GM03348 (cell line): Measurements from ENCODE around the gene DPYSL5.
"Not testable (repeated sequence)": the region's sequence is repeated elsewhere in the genome, so short reads cannot be mapped to it uniquely, and the experiment has no call there.

Experiments
- DNase-seq: peaks from one replicate; pipeline ENCODE4 v3.0.0; 2012; ENCODE audit warnings: low spot score

The DPYSL5 gene

GRCh38 chr2:26875065-26875634 lies 27.2 kb downstream of the DPYSL5 start:
- DNase-seq: no peak

GRCh38 chr2:26875808-26876207 lies 27.9 kb downstream of the DPYSL5 start:
- DNase-seq: no peak

- no peak for DNase-seq
Measured at GRCh38 chr2:26876260-26876659, 28.3 kb downstream of the DPYSL5 start.

- no peak for DNase-seq
Measured at GRCh38 chr2:26877276-26877675, 29.3 kb downstream of the DPYSL5 start.

GRCh38 chr2:26880161-26880560 lies 32.2 kb downstream of the DPYSL5 start:
- no peak for DNase-seq

GRCh38 chr2:26880910-26881435 lies 33.0 kb downstream of the DPYSL5 start:
- no peak for DNase-seq

GRCh38 chr2:26882220-26882619 lies 34.3 kb downstream of the DPYSL5 start:
- not testable (repeated sequence) for DNase-seq

GRCh38 chr2:26883956-26884355 lies 36.0 kb downstream of the DPYSL5 start:
- DNase-seq: no peak

GRCh38 chr2:26884486-26884885 lies 36.6 kb downstream of the DPYSL5 start:
- DNase-seq: no peak

GRCh38 chr2:26885651-26886329 lies 37.9 kb downstream of the DPYSL5 start:
- no peak for DNase-seq

GRCh38 chr2:26886736-26887135 lies 38.8 kb downstream of the DPYSL5 start:
- DNase-seq: no peak

- no peak for DNase-seq
Measured at GRCh38 chr2:26887151-26887550, 39.2 kb downstream of the DPYSL5 start.

GRCh38 chr2:26889796-26890195 lies 41.9 kb downstream of the DPYSL5 start:
- DNase-seq: no peak

GRCh38 chr2:26890341-26891000 lies 42.5 kb downstream of the DPYSL5 start:
- no peak for DNase-seq

- no peak for DNase-seq
Measured at GRCh38 chr2:26892133-26892532, 44.2 kb downstream of the DPYSL5 start.

- no peak for DNase-seq
Measured at GRCh38 chr2:26892922-26893524, 45.1 kb downstream of the DPYSL5 start.

- no peak for DNase-seq
Measured at GRCh38 chr2:26894136-26894535, 46.2 kb downstream of the DPYSL5 start.

- DNase-seq: no peak
Measured at GRCh38 chr2:26897807-26898479, 50.0 kb downstream of the DPYSL5 start.

GRCh38 chr2:26898480-26899078 lies 50.6 kb downstream of the DPYSL5 start:
- no peak for DNase-seq

- DNase-seq: no peak
Measured at GRCh38 chr2:26899500-26900164, 51.7 kb downstream of the DPYSL5 start.

GRCh38 chr2:26900831-26901321 lies 52.9 kb downstream of the DPYSL5 start:
- no peak for DNase-seq
